Stimulated activated memory B cell treated with anti-CD40 and anti-IgM and Interleukin-4, amounts not matched to agents 10 μg/mL and 1 μg/mL and 100 μg/mL, for 72 hours (primary cell): ENCODE results near the gene NLRP7.
"Not testable (repeated sequence)": the region's sequence is repeated elsewhere in the genome, so short reads cannot be mapped to it uniquely, and the experiment has no call there.

Experiments used
- ATAC-seq: fragments of 150-1000 bp; cut with Tn5 transposase; 2 replicates; pipeline ENCODE4 v1.10.0; 2021
- H3K27ac Mint-ChIP-seq: one replicate; pipeline ENCODE4 v1.8.0; 2022; ENCODE audit warnings: mild to moderate bottlenecking, mixed read lengths
- H3K27me3 Mint-ChIP-seq: one replicate; pipeline ENCODE4 v1.8.0; 2022; ENCODE audit warnings: mixed read lengths
- H3K36me3 Mint-ChIP-seq: one replicate; pipeline ENCODE4 v1.8.0; 2022; ENCODE audit warnings: mixed read lengths
- H3K4me1 Mint-ChIP-seq: one replicate; pipeline ENCODE4 v1.8.0; 2022; ENCODE audit warnings: mixed read lengths
- H3K4me3 Mint-ChIP-seq: one replicate; pipeline ENCODE4 v1.8.0; 2022; ENCODE audit warnings: mild to moderate bottlenecking, moderate library complexity, mixed read lengths
- H3K9me3 Mint-ChIP-seq: one replicate; pipeline ENCODE4 v1.8.0; 2022; ENCODE audit warnings: mixed read lengths

Gene NLRP7

GRCh38 chr19:54947381-54947780 is at the start of gene NLRP7:
TSS of gene NLRP7 (minus strand) at chr19:54947530.
- Mint-ChIP-seq H3K9me3 (no peaks in the 10 kb centered on the region), H3K4me1 (peaks cover 10% of the 10 kb centered on the region), H3K27me3 (no peaks in the 10 kb centered on the region), H3K4me3 (no peak within 1 kb of the TSS), H3K36me3 (no peaks in the 10 kb centered on the region), H3K27ac (no peak within 1 kb of the TSS)
- ATAC-seq, result no peak

- ATAC-seq, result no peak
- no peak overlapping the region for H3K27ac Mint-ChIP-seq
- H3K4me1 Mint-ChIP-seq, result no peaks in the 10 kb centered on the region
- no peak overlapping the region for H3K4me3 Mint-ChIP-seq
- peaks cover 12% of the 10 kb centered on the region for H3K27me3 Mint-ChIP-seq
- H3K36me3 Mint-ChIP-seq, result peaks cover 35% of the 10 kb centered on the region
- H3K9me3 Mint-ChIP-seq, result peaks cover 9% of the 10 kb centered on the region
Observed at GRCh38 chr19:54995561-54995960, 48.2 kb upstream of the NLRP7 start.

GRCh38 chr19:54989531-54989930 is 42.2 kb upstream of the NLRP7 start:
- H3K4me1 Mint-ChIP-seq, H3K9me3 Mint-ChIP-seq, H3K27ac Mint-ChIP-seq, H3K4me3 Mint-ChIP-seq, ATAC-seq: not testable (repeated sequence)
- Mint-ChIP-seq H3K36me3 (peaks cover 39% of the 10 kb centered on the region), H3K27me3 (peaks cover 10% of the 10 kb centered on the region)

GRCh38 chr19:54982562-54982961 is 35.2 kb upstream of the NLRP7 start:
- not testable (repeated sequence) for H3K36me3 Mint-ChIP-seq, H3K27ac Mint-ChIP-seq, H3K9me3 Mint-ChIP-seq, H3K4me3 Mint-ChIP-seq, H3K4me1 Mint-ChIP-seq, H3K27me3 Mint-ChIP-seq, ATAC-seq

GRCh38 chr19:54973229-54974090 is 26.1 kb upstream of the NLRP7 start:
- not testable (repeated sequence) for H3K4me1 Mint-ChIP-seq, H3K4me3 Mint-ChIP-seq, ATAC-seq

GRCh38 chr19:54971446-54971845 is 24.1 kb upstream of the NLRP7 start:
- not testable (repeated sequence) for H3K27ac Mint-ChIP-seq, H3K9me3 Mint-ChIP-seq, H3K27me3 Mint-ChIP-seq, ATAC-seq, H3K36me3 Mint-ChIP-seq, H3K4me3 Mint-ChIP-seq, H3K4me1 Mint-ChIP-seq

More at GRCh38 chr19:54973229-54974090, 26.1 kb upstream of the NLRP7 start:
- H3K27ac Mint-ChIP-seq, H3K9me3 Mint-ChIP-seq, H3K27me3 Mint-ChIP-seq: not testable (repeated sequence)
- H3K36me3 Mint-ChIP-seq, result peaks cover 11% of the 10 kb centered on the region

- H3K27ac Mint-ChIP-seq, result no peak overlapping the region
- no peak overlapping the region for H3K4me3 Mint-ChIP-seq
- H3K9me3 Mint-ChIP-seq, result no peaks in the 10 kb centered on the region
- peaks cover 5% of the 10 kb centered on the region for H3K4me1 Mint-ChIP-seq
- ATAC-seq, result no peak
- peaks cover 6% of the 10 kb centered on the region for H3K36me3 Mint-ChIP-seq
- H3K27me3 Mint-ChIP-seq, result no peaks in the 10 kb centered on the region
Observed at GRCh38 chr19:54969647-54970046, 22.3 kb upstream of the NLRP7 start.

GRCh38 chr19:54967611-54968010 is 20.3 kb upstream of the NLRP7 start:
- H3K27me3 Mint-ChIP-seq, result no peaks in the 10 kb centered on the region
- no peak for ATAC-seq
- no peak overlapping the region for H3K27ac Mint-ChIP-seq
- no peak overlapping the region for H3K4me3 Mint-ChIP-seq
- H3K36me3 Mint-ChIP-seq, result peaks cover 6% of the 10 kb centered on the region
- H3K9me3 Mint-ChIP-seq, result no peaks in the 10 kb centered on the region
- peaks cover 5% of the 10 kb centered on the region for H3K4me1 Mint-ChIP-seq

GRCh38 chr19:54965055-54965454 is 17.7 kb upstream of the NLRP7 start:
- not testable (repeated sequence) for ATAC-seq, H3K36me3 Mint-ChIP-seq, H3K27ac Mint-ChIP-seq, H3K4me3 Mint-ChIP-seq, H3K9me3 Mint-ChIP-seq, H3K4me1 Mint-ChIP-seq, H3K27me3 Mint-ChIP-seq

- peak; percentile 83 for ATAC-seq
- H3K9me3 Mint-ChIP-seq, result peaks cover 3% of the 10 kb centered on the region
- H3K27ac Mint-ChIP-seq, result peak overlapping the region; percentile 57
- H3K27me3 Mint-ChIP-seq, result no peaks in the 10 kb centered on the region
- H3K36me3 Mint-ChIP-seq, result no peaks in the 10 kb centered on the region
- H3K4me3 Mint-ChIP-seq, result peak overlapping the region; percentile 64
- peaks cover 25% of the 10 kb centered on the region for H3K4me1 Mint-ChIP-seq
Observed at GRCh38 chr19:54959840-54960239, 12.5 kb upstream of the NLRP7 start.

GRCh38 chr19:54955376-54955775 is 8.0 kb upstream of the NLRP7 start:
- no peak for ATAC-seq
- Mint-ChIP-seq H3K27ac (no peak overlapping the region), H3K4me3 (no peak overlapping the region), H3K4me1 (peaks cover 31% of the 10 kb centered on the region), H3K9me3 (peaks cover 3% of the 10 kb centered on the region), H3K27me3 (peaks cover 11% of the 10 kb centered on the region), H3K36me3 (no peaks in the 10 kb centered on the region)

GRCh38 chr19:54953345-54953713 is 6.0 kb upstream of the NLRP7 start:
- H3K36me3 Mint-ChIP-seq, H3K9me3 Mint-ChIP-seq, H3K27ac Mint-ChIP-seq, ATAC-seq, H3K4me3 Mint-ChIP-seq: not testable (repeated sequence)
- H3K4me1 Mint-ChIP-seq, result peaks cover 16% of the 10 kb centered on the region
- H3K27me3 Mint-ChIP-seq, result peaks cover 11% of the 10 kb centered on the region

- Mint-ChIP-seq H3K27me3 (peaks cover 11% of the 10 kb centered on the region), H3K4me1 (peaks cover 11% of the 10 kb centered on the region), H3K4me3 (no peak overlapping the region), H3K9me3 (no peaks in the 10 kb centered on the region), H3K27ac (no peak overlapping the region), H3K36me3 (no peaks in the 10 kb centered on the region)
- no peak for ATAC-seq
Observed at GRCh38 chr19:54952591-54953344, 5.4 kb upstream of the NLRP7 start.

GRCh38 chr19:54950580-54950979 is 3.2 kb upstream of the NLRP7 start:
- H3K4me1 Mint-ChIP-seq, H3K4me3 Mint-ChIP-seq, H3K9me3 Mint-ChIP-seq, H3K27ac Mint-ChIP-seq, ATAC-seq, H3K36me3 Mint-ChIP-seq: not testable (repeated sequence)
- peaks cover 11% of the 10 kb centered on the region for H3K27me3 Mint-ChIP-seq

- Mint-ChIP-seq H3K27ac (no peak overlapping the region), H3K4me3 (no peak overlapping the region), H3K9me3 (no peaks in the 10 kb centered on the region), H3K4me1 (peaks cover 10% of the 10 kb centered on the region), H3K36me3 (no peaks in the 10 kb centered on the region), H3K27me3 (peaks cover 11% of the 10 kb centered on the region)
- ATAC-seq, result peak; percentile 48
Observed at GRCh38 chr19:54949412-54949811, 2.1 kb upstream of the NLRP7 start.
